ENCODE data around the gene SDK1.
"Not testable (repeated sequence)": the region's sequence is repeated elsewhere in the genome, so short reads cannot be mapped to it uniquely, and the experiment has no call there.

Gene SDK1

GRCh38 chr7:4200546-4201094 lies 899.6 kb downstream of the SDK1 start:
- DNase-seq, result no peak

DNA sequence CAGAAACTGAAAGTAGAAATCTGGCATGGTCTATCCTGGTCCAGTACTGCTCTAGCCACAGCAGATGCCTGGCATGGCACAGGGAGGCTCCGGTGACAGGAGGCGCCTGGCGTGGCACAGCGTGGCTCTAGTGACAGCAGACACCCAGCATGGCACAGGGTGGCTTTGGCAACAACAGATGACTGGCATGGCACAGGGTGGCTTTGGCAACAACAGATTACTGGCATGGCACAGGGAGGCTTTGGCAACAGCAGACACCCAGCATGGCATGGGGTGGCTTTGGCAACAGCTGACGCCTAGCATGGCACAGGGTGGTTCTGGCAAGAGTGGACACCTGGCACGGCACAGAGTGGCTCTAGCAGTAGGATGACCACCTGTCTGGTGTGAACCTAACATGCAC lies 900.5 kb downstream of the SDK1 start:
- DNase-seq, result no peak

GRCh38 chr7:4202154-4202736 lies 901.2 kb downstream of the SDK1 start:
- DNase-seq, result no peak

DNA sequence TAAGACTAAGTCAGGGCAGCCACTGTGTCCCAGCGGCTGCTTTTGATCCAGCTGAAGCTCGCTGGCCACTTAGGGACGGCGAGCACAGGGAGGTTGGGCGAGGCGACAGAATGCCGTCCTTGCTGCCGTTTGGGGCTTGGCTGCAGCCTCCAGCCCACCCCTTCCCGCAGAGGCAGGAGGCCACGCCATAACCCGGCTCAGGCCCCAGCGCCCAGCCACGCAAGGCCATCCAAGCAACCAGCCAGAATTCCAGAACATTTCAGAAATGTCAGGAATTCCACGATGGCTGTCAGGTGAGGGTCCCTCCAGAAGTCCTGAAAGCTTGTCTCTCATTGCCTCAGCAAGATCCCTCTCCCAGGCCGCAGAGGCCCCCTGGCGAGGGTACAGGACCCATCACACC lies 901.9 kb downstream of the SDK1 start:
- DNase-seq, result no peak

- no peak for DNase-seq
These were observed 902.8 kb downstream of the SDK1 start for GRCh38 chr7:4203626-4204512.

DNA sequence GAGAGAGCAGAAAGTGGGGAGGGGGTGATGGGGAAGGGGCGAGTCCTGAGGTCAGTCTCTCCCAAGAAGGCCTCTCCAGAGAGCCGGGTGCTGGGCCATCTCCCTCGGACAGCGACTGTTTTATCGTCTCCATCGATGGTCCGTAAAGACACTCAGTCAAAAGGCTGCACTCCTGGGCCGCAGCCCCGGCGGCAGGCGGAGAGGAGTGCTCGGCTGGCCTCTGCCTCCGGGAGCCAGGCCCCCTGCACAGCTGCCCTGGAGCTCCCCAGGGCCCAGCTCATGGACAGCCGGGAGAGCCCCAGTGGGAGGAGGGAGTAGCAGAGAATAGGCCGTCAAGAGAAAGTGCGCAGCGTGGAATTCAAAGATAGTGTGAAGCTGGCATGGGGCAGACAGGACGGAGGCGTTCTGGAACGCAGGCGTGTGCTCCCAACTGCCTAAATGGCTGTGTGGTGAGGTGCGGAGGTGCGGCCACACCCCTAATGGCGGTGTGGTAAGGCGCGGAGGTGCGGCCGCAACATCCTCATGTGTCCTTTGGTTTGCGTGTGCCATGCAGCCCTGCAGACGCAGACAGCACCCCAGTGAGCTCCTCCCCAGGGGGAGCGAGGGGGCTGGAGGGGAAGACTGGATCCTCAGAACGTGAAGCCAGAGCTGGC lies 903.6 kb downstream of the SDK1 start:
- no peak for DNase-seq

DNA sequence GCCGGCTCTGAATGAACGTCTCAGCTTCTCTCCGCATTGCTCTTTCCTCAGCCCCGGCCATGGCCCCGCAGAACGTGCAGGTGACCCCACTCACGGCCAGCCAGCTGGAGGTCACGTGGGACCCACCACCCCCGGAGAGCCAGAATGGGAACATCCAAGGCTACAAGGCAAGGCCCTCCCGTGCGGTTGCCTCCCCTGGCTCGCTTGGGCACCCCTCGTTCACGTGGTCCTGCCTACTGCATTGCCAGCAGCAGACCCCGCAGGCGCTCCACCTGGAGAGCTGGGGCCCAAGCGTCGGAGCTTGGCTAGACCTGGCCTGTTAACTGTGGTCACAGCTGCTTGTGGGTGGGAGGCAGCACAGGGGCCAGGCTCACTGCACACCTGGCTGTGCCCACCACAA lies 904.8 kb downstream of the SDK1 start:
- no peak for DNase-seq

GRCh38 chr7:4207011-4207410 lies 906.0 kb downstream of the SDK1 start:
- no peak for DNase-seq

DNA sequence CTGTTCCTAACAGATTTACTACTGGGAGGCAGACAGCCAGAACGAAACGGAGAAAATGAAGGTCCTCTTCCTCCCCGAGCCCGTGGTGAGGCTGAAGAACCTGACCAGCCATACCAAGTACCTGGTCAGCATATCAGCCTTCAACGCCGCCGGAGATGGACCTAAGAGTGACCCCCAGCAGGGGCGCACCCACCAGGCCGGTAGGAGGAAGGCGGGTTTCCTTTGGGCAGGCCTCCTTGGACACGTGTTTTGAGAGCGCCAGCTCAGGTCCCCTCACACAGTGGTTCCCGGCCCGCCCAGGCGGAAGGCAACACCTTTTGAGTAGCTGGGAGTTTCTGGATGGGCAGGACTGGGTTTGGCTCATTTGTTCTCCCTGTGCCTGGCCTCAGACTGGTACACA lies 907.0 kb downstream of the SDK1 start:
- no peak for DNase-seq

GRCh38 chr7:4208586-4208985 lies 907.5 kb downstream of the SDK1 start:
- no peak for DNase-seq

GRCh38 chr7:4209126-4209525 lies 908.1 kb downstream of the SDK1 start:
- DNase-seq, result no peak

- DNase-seq, result no peak
These were observed 908.9 kb downstream of the SDK1 start for GRCh38 chr7:4209966-4210365.

- no peak for DNase-seq
These were observed 909.8 kb downstream of the SDK1 start for GRCh38 chr7:4210821-4211220.

- DNase-seq, result no peak
These were observed 910.2 kb downstream of the SDK1 start for GRCh38 chr7:4211261-4211660.

- no peak for DNase-seq
These were observed 911.3 kb downstream of the SDK1 start for GRCh38 chr7:4212376-4212775.

DNA sequence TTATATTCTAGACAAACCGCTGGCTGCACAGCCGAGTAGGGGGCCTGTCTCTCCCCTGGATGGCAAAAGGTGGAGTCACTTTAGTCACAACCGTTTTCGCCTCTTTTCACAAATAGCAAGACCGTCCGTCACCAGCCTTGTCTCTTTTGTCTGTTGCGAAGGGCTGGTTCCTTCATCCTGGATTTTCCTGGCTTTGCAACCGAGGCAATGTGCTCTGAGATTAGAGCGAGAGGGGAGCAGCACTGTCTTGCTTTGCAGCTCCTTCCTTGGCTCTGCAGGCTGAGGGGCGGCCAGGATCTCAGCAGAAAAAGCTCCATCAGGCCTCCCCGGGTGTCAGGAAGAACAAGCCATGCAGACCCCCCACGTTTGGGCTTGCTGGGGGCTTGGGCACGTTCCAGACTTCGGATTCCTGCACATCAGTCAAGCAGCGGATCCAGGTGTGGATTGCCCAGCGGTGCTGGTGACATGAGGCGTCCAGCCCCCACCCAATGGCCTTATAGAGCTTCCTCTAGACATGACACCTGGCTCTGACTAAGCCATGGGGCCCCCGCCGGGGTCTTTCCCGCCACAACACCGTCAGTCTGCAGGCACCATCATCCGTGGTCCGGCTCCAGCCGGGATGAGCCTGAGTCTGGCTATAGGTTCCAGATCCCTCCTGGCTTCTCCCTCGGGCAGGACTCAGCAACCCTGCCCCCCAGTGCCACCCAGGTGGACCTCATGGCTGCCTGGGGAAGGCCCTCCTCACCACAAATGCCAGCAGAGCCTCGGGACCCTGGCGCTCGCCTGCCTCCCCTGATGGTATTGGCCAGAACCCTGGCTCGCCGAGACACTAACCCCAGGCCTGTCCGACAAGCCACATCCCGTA lies 913.5 kb downstream of the SDK1 start:
- DNase-seq, result no peak

GRCh38 chr7:4215176-4215720 lies 914.2 kb downstream of the SDK1 start:
- DNase-seq, result no peak

GRCh38 chr7:4216016-4216415 lies 915.0 kb downstream of the SDK1 start:
- DNase-seq, result no peak

- not testable (repeated sequence) for DNase-seq
These were observed 916.1 kb downstream of the SDK1 start for GRCh38 chr7:4217126-4217660.

- no peak for DNase-seq
These were observed 917.4 kb downstream of the SDK1 start for GRCh38 chr7:4218481-4218880.

DNA sequence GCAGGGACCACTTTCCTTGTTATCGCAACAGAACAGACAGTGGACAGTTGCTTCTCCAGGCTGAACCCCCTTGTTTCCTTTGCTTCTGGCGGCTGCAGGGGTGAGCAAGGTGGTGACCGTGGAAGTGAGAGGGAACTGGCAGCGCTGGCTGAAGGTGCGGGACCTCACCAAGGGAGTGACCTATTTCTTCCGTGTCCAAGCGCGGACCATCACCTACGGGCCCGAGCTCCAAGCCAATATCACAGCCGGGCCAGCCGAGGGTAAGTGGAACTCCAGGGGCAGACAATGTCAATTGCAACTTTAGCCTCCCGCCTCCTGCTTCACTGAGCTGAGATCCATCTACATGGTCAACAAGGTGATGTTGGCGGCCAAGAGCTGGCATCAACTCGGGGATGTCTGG lies 919.0 kb downstream of the SDK1 start:
- DNase-seq, result no peak

DNA sequence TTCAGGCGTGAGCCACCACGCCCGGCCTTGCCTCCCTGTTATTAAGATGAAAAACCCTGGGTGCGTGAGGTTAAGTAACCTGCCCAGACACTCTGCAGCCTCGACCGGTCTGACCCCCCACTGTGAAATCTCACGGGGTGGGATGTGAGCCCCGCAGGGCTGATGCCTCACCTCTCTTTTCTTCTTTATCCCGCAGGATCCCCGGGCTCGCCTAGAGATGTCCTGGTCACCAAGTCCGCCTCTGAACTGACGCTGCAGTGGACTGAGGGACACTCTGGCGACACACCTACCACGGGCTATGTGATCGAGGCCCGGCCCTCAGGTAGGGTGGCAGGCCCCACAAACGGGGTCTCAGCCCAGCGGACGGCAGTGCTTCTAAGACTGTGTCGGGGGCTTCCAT lies 920.0 kb downstream of the SDK1 start:
- no peak for DNase-seq

All from AML-193 (cell line).